ENCODE results near the gene SEC23IP.

- TF ChIP-seq, protein P1, sequence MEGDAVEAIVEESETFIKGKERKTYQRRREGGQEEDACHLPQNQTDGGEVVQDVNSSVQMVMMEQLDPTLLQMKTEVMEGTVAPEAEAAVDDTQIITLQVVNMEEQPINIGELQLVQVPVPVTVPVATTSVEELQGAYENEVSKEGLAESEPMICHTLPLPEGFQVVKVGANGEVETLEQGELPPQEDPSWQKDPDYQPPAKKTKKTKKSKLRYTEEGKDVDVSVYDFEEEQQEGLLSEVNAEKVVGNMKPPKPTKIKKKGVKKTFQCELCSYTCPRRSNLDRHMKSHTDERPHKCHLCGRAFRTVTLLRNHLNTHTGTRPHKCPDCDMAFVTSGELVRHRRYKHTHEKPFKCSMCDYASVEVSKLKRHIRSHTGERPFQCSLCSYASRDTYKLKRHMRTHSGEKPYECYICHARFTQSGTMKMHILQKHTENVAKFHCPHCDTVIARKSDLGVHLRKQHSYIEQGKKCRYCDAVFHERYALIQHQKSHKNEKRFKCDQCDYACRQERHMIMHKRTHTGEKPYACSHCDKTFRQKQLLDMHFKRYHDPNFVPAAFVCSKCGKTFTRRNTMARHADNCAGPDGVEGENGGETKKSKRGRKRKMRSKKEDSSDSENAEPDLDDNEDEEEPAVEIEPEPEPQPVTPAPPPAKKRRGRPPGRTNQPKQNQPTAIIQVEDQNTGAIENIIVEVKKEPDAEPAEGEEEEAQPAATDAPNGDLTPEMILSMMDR (IDR thresholded peaks at IDR 0.05) = no peak
- TF ChIP-seq POLR2AphosphoS5 (IDR thresholded peaks at IDR 0.05) (no peak), POLR2A (IDR thresholded peaks at IDR 0.05) (no peak)
Observed at GRCh38 chr10:119865699-119866240, 26.8 kb upstream of the SEC23IP start.

Data from transverse colon (tissue), 4 donors.